DOHH2 (cell line): ENCODE results near the gene BUB1.
"Not testable (repeated sequence)": the region's sequence is repeated elsewhere in the genome, so short reads cannot be mapped to it uniquely, and the experiment has no call there.

ENCODE experiments used
- CTCF ChIP-seq: fragments of 200-600 bp; sonication (generic); IDR thresholded peaks from one replicate; pipeline ENCODE4 v1.5.1; 2014; ENCODE audit warnings: antibody characterized with exemption, mild to moderate bottlenecking, low read depth, low read length; ENCODE audit not compliant: poor library complexity, severe bottlenecking
- EZH2phosphoT487 ChIP-seq: fragments of 200-600 bp; sonication (generic); IDR thresholded peaks from 2 replicates; pipeline ENCODE4 v1.6.1; 2017; ENCODE audit warnings: borderline replicate concordance, mild to moderate bottlenecking, antibody characterized with exemption, low read length, moderate library complexity, mixed read lengths

- not testable (repeated sequence) for TF ChIP-seq CTCF, EZH2phosphoT487
These were observed 67.8 kb downstream of the BUB1 start for GRCh38 chr2:110609843-110610612.
